Measurements from ENCODE around the gene C2CD3. TPM values are rescaled to one million over a fixed set of nuclear protein-coding genes. Genes with fewer than 3 reads are reported as not detected.

Gene C2CD3
- total and polyA plus RNA-seq, 10 of the 15 experiments (the other 5 are each of a cell fraction or from before 2014, with no cell fraction given) = 2.3 to 24.0 (median 16.3) TPM

DNA sequence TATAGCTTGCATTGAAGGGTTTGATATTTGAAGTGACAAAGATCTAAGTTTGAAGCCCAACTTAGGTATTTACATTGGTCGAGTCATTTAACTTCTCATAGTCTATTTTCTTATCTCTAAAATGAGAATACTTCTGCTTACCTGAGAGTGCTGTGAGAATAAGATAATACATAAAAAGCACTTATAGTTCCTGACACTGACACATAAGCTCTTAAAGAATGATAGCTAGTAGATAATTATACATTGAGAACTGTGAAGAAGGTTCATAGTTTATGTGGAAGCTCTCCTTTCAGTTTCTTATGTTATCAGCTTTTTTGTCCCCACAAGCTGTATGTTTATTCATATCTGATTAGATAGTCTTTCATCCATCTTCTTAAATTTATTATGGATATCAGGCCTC, 5.1 kb upstream of the C2CD3 start:
- 96% methylated on average over 1 of the region's 1 CpG for WGBS (ENCODE audit: insufficient coverage, insufficient replicate concordance, low lambda C conversion rate, missing lambda C conversion rate)
- intact Hi-C loops (cut with micrococcal nuclease; ENCODE audit: unreplicated experiment) (no loop called here), in situ Hi-C loops (cut with MboI) (no loop called here)
- H3K36me3 ChIP-seq (ENCODE audit: control insufficient read depth in 2 of 2, insufficient read depth in 2 of 2, low read length in 1 of 2) = no peaks in the 10 kb centered on the region
- FAIRE-seq (no peak), DNase-seq (ENCODE audit: low read depth, low spot score) (no peak), ATAC-seq (no peak)
- no peak overlapping the region for H3K27ac ChIP-seq (ENCODE audit: control insufficient read depth, insufficient read depth)
- H3K9ac ChIP-seq (ENCODE audit: control insufficient read depth, insufficient read depth, low read length) = no peak overlapping the region
- no peaks in the 10 kb centered on the region for H4K20me1 ChIP-seq (ENCODE audit: control insufficient read depth, insufficient read depth)
- H3K4me3 ChIP-seq = no peak overlapping the region
- TF ChIP-seq, protein P1, sequence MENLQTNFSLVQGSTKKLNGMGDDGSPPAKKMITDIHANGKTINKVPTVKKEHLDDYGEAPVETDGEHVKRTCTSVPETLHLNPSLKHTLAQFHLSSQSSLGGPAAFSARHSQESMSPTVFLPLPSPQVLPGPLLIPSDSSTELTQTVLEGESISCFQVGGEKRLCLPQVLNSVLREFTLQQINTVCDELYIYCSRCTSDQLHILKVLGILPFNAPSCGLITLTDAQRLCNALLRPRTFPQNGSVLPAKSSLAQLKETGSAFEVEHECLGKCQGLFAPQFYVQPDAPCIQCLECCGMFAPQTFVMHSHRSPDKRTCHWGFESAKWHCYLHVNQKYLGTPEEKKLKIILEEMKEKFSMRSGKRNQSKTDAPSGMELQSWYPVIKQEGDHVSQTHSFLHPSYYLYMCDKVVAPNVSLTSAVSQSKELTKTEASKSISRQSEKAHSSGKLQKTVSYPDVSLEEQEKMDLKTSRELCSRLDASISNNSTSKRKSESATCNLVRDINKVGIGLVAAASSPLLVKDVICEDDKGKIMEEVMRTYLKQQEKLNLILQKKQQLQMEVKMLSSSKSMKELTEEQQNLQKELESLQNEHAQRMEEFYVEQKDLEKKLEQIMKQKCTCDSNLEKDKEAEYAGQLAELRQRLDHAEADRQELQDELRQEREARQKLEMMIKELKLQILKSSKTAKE (IDR thresholded peaks at IDR 0.05; ENCODE audit: low read depth, poor library complexity, severe bottlenecking) = no peak
- no peak for TF ChIP-seq NFYB (IDR thresholded peaks at IDR 0.05; ENCODE audit: insufficient read depth, low read depth, low read length)
- no peak for TF ChIP-seq POLR2A (IDR thresholded peaks at IDR 0.05; ENCODE audit: low read depth, low read length)
- no peak for TF ChIP-seq GATAD2B (conservative IDR thresholded peaks at IDR 0.05; ENCODE audit: low read depth)
- TF ChIP-seq, protein P2, sequence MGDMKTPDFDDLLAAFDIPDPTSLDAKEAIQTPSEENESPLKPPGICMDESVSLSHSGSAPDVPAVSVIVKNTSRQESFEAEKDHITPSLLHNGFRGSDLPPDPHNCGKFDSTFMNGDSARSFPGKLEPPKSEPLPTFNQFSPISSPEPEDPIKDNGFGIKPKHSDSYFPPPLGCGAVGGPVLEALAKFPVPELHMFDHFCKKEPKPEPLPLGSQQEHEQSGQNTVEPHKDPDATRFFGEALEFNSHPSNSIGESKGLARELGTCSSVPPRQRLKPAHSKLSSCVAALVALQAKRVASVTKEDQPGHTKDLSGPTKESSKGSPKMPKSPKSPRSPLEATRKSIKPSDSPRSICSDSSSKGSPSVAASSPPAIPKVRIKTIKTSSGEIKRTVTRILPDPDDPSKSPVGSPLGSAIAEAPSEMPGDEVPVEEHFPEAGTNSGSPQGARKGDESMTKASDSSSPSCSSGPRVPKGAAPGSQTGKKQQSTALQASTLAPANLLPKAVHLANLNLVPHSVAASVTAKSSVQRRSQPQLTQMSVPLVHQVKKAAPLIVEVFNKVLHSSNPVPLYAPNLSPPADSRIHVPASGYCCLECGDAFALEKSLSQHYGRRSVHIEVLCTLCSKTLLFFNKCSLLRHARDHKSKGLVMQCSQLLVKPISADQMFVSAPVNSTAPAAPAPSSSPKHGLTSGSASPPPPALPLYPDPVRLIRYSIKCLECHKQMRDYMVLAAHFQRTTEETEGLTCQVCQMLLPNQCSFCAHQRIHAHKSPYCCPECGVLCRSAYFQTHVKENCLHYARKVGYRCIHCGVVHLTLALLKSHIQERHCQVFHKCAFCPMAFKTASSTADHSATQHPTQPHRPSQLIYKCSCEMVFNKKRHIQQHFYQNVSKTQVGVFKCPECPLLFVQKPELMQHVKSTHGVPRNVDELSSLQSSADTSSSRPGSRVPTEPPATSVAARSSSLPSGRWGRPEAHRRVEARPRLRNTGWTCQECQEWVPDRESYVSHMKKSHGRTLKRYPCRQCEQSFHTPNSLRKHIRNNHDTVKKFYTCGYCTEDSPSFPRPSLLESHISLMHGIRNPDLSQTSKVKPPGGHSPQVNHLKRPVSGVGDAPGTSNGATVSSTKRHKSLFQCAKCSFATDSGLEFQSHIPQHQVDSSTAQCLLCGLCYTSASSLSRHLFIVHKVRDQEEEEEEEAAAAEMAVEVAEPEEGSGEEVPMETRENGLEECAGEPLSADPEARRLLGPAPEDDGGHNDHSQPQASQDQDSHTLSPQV (IDR thresholded peaks at IDR 0.05) = no peak
- no peak for TF ChIP-seq RAD21 (IDR thresholded peaks at IDR 0.05; ENCODE audit: insufficient read depth, low read depth, low read length)
- no peak for TF ChIP-seq SUPT20H (IDR thresholded peaks at IDR 0.05; ENCODE audit: borderline replicate concordance, control insufficient read depth, low read depth, low read length)
- TF ChIP-seq ZBTB40 (IDR thresholded peaks at IDR 0.05; ENCODE audit: borderline replicate concordance) = no peak
- ChIA-PET SMC1A (ENCODE audit: uncharacterized antibody, unreplicated experiment) (interaction anchor here (0.6 to 1.9 kb wide), 6 partner anchors 8 to 213 kb away, joined by 3 to 9 read pairs (median 4); no protein-coding TSS in a partner anchor), POLR2A (interaction anchor here (0.6 to 1.3 kb wide), 3 partner anchors 9 to 318 kb away, joined by 3 to 4 read pairs (median 3); no protein-coding TSS in a partner anchor), RAD21 (ENCODE audit: unreplicated experiment) (interaction anchor here (0.5 to 1.2 kb wide), 3 partner anchors 10 to 1741 kb away, joined by 3 read pairs; no protein-coding TSS in a partner anchor), CTCF (interaction anchor here (0.5 to 2.1 kb wide), 6 partner anchors 8 to 1628 kb away, joined by 3 to 15 read pairs (median 3); no protein-coding TSS in a partner anchor)
- peak overlapping the region; percentile 12; the same call in 1 of the 2 replicates for H3K4me2 ChIP-seq (ENCODE audit: control insufficient read depth, insufficient read depth)
- H2AFZ ChIP-seq (ENCODE audit: control insufficient read depth, low read depth, low read length) = no peak overlapping the region
- H3K27me3 ChIP-seq (replicated peaks in 1 of 2; ENCODE audit: control insufficient read depth in 2 of 2, insufficient read depth in 2 of 2, low read length in 1 of 2) = no peaks in the 10 kb centered on the region
- BruUV-seq (replicated peaks) = no TSS peak
- H3K79me2 ChIP-seq (ENCODE audit: control insufficient read depth, insufficient read depth, low read length) = peaks cover 60% of the 10 kb centered on the region
- H3K9me3 ChIP-seq (replicated peaks; ENCODE audit: control insufficient read depth, insufficient read depth, low read length) = no peaks in the 10 kb centered on the region
- H3K4me1 ChIP-seq (ENCODE audit: control insufficient read depth, insufficient read depth, low read length) = no peaks in the 10 kb centered on the region
